CD4-positive, alpha-beta T cell (primary cell): ENCODE data around the gene PLD4. TPM values are rescaled to one million over a fixed set of nuclear protein-coding genes. Genes with fewer than 3 reads are reported as not detected.
"Not testable (repeated sequence)": the region's sequence is repeated elsewhere in the genome, so short reads cannot be mapped to it uniquely, and the experiment has no call there.

Experiments
- ATAC-seq: fragments of 200-7000 bp; cut with Tn5 transposase; one replicate; pipeline ENCODE4 v1.10.0; 2022; ENCODE audit warnings: mild to moderate bottlenecking; ENCODE audit not compliant: poor library complexity
- CTCF ChIA-PET: fragments of 350-600 bp; sonication (Branson Sonifier 250); formaldehyde crosslinking; loops from one replicate; lab custom pipeline; 2021; ENCODE audit warnings: antibody characterized with exemption, inconsistent platforms; lab: Charles Lee
- POLR2A ChIA-PET: fragments of 350-600 bp; sonication (Branson Sonifier 250); formaldehyde crosslinking; loops from one replicate; lab custom pipeline; 2021; ENCODE audit warnings: antibody characterized with exemption, inconsistent platforms; lab: Charles Lee
- DNase-seq, 14 experiments: peaks; one replicate each; pipeline ENCODE4 v3.0.0-alpha.2; 2013 to 2020; ENCODE audit warnings: mixed read lengths in 2 of 14
- H3K27ac ChIP-seq, 2 donors: one replicate each; pipeline versions ENCODE4 v1.5.1 to v1.7.0; 2013; ENCODE audit warnings: low read length in 2 of 2, low read depth in 1 of 2, mild to moderate bottlenecking in 1 of 2
- H3K27me3 ChIP-seq, 2 experiments: 1 replicate in 1 of 2; 2 replicates in 1 of 2; pipeline versions ENCODE4 v1.6.1 to v1.7.0; 2013; ENCODE audit warnings: low read length in 2 of 2, control low read depth in 1 of 2, mild to moderate bottlenecking in 1 of 2, moderate library complexity in 1 of 2; ENCODE audit not compliant: insufficient read depth in 2 of 2, control insufficient read depth in 1 of 2
- H3K36me3 ChIP-seq: one replicate; pipeline ENCODE4 v1.6.1; 2013; ENCODE audit warnings: low read length, control low read depth; ENCODE audit not compliant: insufficient read depth
- H3K4me1 ChIP-seq: one replicate; pipeline ENCODE4 v1.6.1; 2013; ENCODE audit warnings: low read length, control low read depth; ENCODE audit not compliant: insufficient read depth
- H3K4me3 ChIP-seq: one replicate; pipeline ENCODE4 v1.5.1; 2013; ENCODE audit warnings: mild to moderate bottlenecking, low read length, moderate library complexity
- H3K9me3 ChIP-seq, 2 experiments: 1 replicate in 1 of 2; 2 replicates in 1 of 2; pipeline versions ENCODE4 v1.6.1 to v1.7.0; 2013; ENCODE audit warnings: low read length in 2 of 2, mild to moderate bottlenecking in 2 of 2, control low read depth in 1 of 2, moderate library complexity in 1 of 2; ENCODE audit not compliant: control insufficient read depth in 1 of 2, insufficient read depth in 1 of 2
- H3K27ac Mint-ChIP-seq: one replicate; pipeline ENCODE4 v1.8.0; 2020; ENCODE audit warnings: mixed read lengths
- H3K27me3 Mint-ChIP-seq: one replicate; pipeline ENCODE4 v1.8.0; 2021; ENCODE audit warnings: mixed read lengths
- H3K36me3 Mint-ChIP-seq: one replicate; pipeline ENCODE4 v1.8.0; 2021; ENCODE audit warnings: low read depth, mixed read lengths
- H3K4me1 Mint-ChIP-seq: one replicate; pipeline ENCODE4 v1.8.0; 2021; ENCODE audit warnings: low read depth, mixed read lengths
- H3K4me3 Mint-ChIP-seq: one replicate; pipeline ENCODE4 v1.8.0; 2020; ENCODE audit warnings: mild to moderate bottlenecking, mixed read lengths
- H3K9me3 Mint-ChIP-seq: one replicate; pipeline ENCODE4 v1.8.0; 2020; ENCODE audit warnings: mixed read lengths
- intact Hi-C, 2 experiments: fragments of 100-400 bp; cut with DNase I in 1 of 2; cut with micrococcal nuclease in 1 of 2; formaldehyde crosslinking; loops; one replicate each; pipeline versions ENCODE4 v1.15.1 to v1.9.0; 2023 to 2025; cut with DNase I, micrococcal nuclease
- total RNA-seq, 174 experiments: library from RNA in 2 of 174; stranded (reverse) in 2 of 174; gene quantifications; one replicate each; pipeline ENCODE4 v1.2.3 and lab custom pipeline; 2021 to 2026
- TF ChIP-seq, protein P1 (sequence below): fragments of 200-600 bp; IDR thresholded peaks from one replicate; pipeline ENCODE4 v1.8.0; 2022; ENCODE audit warnings: antibody characterized with exemption, mild to moderate bottlenecking

Gene PLD4
- total RNA-seq, 2 experiments from 2014 or later = 1.6 to 2.1 TPM

GRCh38 chr14:104940526-104941150 lies 16.0 kb downstream of the PLD4 start:
- no peaks in the 10 kb centered on the region for H3K36me3 Mint-ChIP-seq
- Histone ChIP-seq H3K27me3 (peaks cover 0 to 13% of the 10 kb centered on the region in 2 experiments), H3K36me3 (no peaks in the 10 kb centered on the region), H3K4me1 (no peaks in the 10 kb centered on the region), H3K4me3 (no peak overlapping the region), H3K9me3 (no peaks in the 10 kb centered on the region), H3K27ac (no peak overlapping the region)
- ChIA-PET POLR2A (no interaction called here), CTCF (no interaction called here)
- H3K4me1 Mint-ChIP-seq = no peaks in the 10 kb centered on the region
- ATAC-seq (no peak), DNase-seq (no peak)
- no peak overlapping the region for H3K4me3 Mint-ChIP-seq
- TF ChIP-seq, protein P1, sequence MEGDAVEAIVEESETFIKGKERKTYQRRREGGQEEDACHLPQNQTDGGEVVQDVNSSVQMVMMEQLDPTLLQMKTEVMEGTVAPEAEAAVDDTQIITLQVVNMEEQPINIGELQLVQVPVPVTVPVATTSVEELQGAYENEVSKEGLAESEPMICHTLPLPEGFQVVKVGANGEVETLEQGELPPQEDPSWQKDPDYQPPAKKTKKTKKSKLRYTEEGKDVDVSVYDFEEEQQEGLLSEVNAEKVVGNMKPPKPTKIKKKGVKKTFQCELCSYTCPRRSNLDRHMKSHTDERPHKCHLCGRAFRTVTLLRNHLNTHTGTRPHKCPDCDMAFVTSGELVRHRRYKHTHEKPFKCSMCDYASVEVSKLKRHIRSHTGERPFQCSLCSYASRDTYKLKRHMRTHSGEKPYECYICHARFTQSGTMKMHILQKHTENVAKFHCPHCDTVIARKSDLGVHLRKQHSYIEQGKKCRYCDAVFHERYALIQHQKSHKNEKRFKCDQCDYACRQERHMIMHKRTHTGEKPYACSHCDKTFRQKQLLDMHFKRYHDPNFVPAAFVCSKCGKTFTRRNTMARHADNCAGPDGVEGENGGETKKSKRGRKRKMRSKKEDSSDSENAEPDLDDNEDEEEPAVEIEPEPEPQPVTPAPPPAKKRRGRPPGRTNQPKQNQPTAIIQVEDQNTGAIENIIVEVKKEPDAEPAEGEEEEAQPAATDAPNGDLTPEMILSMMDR = no peak
- H3K9me3 Mint-ChIP-seq = no peaks in the 10 kb centered on the region
- intact Hi-C loops = no loop called here
- peaks cover 11% of the 10 kb centered on the region for H3K27me3 Mint-ChIP-seq
- H3K27ac Mint-ChIP-seq = no peak overlapping the region

DNA sequence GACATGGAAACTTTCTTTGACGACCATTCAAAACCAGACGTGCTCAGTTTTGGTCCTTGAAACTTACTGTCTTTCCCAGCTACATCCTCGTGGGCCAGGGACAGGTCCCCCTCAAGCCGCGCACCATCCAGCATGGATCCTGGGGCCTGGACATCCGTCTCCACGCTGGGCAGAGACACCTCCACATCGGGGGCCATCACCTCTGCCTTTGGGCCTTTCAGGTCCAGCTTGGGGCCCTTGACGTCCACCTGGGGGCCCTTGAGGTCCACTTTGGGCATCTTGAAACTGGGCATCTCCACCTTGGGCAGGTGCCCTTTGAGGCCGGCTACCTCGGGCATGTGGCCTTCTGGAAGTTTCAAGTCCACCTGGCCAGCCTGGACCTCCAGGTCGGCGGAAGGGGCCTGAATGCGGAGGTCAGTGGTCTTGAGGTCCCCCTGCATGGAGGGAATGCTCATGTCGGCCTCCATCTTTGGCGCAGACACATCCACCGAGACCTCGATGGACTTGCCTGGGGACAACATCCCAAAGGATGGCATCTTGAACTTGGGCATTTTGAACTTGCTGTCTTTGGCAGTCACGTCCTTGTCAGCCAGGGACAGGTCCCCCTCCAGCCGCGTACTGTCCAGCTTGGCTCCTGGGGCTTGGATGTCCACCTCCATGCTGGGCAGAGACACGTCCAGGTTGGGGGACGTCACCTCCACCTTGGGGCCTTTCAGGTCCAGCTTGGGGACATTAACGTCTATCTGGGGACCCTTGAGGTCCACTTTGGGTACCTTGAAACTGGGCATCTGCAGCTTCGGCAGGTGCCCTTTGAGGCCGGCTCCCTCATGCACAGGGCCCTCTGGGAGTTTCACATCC lies 17.1 kb downstream of the PLD4 start:
- POLR2A ChIA-PET = no interaction called here
- ATAC-seq (no peak), DNase-seq (peak in 1 of 14 experiments; percentile 14)
- H3K27me3 ChIP-seq = peaks cover 0 to 13% of the 10 kb centered on the region in 2 experiments
- intact Hi-C loops = no loop called here
- TF ChIP-seq, protein P1 = no peak
- Mint-ChIP-seq H3K27ac (no peak overlapping the region), H3K27me3 (peaks cover 11% of the 10 kb centered on the region), H3K36me3 (no peaks in the 10 kb centered on the region), H3K9me3 (no peaks in the 10 kb centered on the region), H3K4me1 (no peaks in the 10 kb centered on the region), H3K4me3 (no peak overlapping the region)
- H3K9me3 ChIP-seq = no peaks in the 10 kb centered on the region
- H3K4me1 ChIP-seq = no peaks in the 10 kb centered on the region
- no peaks in the 10 kb centered on the region for H3K36me3 ChIP-seq
- no peak overlapping the region for H3K4me3 ChIP-seq
- CTCF ChIA-PET = no interaction called here
- H3K27ac ChIP-seq = no peak overlapping the region

DNA sequence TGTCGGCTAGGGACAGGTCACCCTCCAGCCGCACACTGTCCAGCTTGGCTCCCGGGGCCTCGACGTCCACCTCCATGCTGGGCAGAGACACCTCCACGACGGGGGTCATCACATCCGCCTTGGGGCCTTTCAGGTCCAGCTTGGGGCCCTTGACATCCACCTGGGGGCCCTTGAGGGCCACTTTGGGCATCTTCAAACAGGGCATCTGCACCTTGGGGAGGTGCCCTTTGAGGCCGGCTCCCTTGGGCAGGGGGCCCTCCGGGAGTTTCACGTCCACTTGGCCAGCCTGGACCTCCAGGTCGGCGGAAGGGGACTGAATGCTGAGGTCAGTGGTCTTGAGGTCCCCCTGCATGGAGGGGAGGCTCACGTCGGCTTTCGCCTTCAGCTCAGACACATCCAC lies 17.9 kb downstream of the PLD4 start:
- Histone ChIP-seq H3K9me3 (no peaks in the 10 kb centered on the region), H3K4me3 (no peak overlapping the region), H3K36me3 (no peaks in the 10 kb centered on the region), H3K27me3 (peaks cover 0 to 13% of the 10 kb centered on the region in 2 experiments), H3K27ac (no peak overlapping the region), H3K4me1 (no peaks in the 10 kb centered on the region)
- Mint-ChIP-seq H3K4me1 (no peaks in the 10 kb centered on the region), H3K36me3 (no peaks in the 10 kb centered on the region), H3K9me3 (no peaks in the 10 kb centered on the region), H3K27me3 (peaks cover 10% of the 10 kb centered on the region), H3K4me3 (no peak overlapping the region), H3K27ac (no peak overlapping the region)
- ATAC-seq (no peak), DNase-seq (peak in 1 of 14 experiments; percentile 7)
- POLR2A ChIA-PET = no interaction called here
- CTCF ChIA-PET = no interaction called here
- TF ChIP-seq, protein P1 = no peak
- intact Hi-C loops = no loop called here

DNA sequence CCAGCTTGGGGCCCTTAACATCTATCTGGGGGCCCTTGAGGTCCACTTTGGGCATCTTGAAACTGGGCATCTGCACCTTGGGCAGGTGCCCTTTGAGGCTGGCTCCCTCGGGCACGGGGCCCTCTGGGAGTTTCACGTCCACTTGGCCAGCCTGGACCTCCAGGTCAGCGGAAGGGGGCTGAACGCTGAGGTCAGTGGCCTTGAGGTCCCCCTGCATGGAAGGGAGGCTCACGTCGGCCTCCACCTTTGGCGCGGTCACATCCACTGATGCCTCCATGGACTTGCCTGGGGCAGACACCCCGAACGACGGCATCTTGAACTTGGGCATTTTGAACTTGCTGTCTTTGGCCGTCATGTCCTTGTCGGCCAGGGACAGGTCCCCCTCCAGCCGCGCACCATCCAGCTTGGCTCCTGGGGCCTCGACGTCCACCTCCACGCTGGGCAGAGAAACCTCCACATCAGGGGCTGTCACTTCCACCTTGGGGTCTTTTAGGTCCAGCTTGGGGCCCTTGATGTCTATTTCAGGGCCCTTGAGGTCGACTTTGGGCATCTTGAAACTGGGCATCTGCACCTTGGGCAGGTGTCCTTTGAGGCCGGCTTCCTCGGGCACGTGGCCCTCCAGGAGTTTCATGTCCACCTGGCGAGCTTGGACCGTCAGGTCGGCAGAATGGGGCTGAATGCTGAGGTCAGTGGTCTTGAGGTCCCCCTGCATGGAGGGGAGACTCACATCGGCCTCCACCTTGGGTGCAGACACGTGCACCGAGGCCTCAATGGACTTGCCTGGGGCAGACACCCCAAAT lies 18.7 kb downstream of the PLD4 start:
- POLR2A ChIA-PET, H3K4me1 Mint-ChIP-seq, intact Hi-C loops, H3K9me3 Mint-ChIP-seq, H3K9me3 ChIP-seq, H3K27me3 Mint-ChIP-seq, ATAC-seq, H3K27ac ChIP-seq, H3K27me3 ChIP-seq, H3K36me3 Mint-ChIP-seq, CTCF ChIA-PET, H3K36me3 ChIP-seq, H3K27ac Mint-ChIP-seq, H3K4me3 Mint-ChIP-seq, H3K4me3 ChIP-seq, H3K4me1 ChIP-seq: not testable (repeated sequence)
- peak in 1 of 14 experiments; percentile 8 for DNase-seq

DNA sequence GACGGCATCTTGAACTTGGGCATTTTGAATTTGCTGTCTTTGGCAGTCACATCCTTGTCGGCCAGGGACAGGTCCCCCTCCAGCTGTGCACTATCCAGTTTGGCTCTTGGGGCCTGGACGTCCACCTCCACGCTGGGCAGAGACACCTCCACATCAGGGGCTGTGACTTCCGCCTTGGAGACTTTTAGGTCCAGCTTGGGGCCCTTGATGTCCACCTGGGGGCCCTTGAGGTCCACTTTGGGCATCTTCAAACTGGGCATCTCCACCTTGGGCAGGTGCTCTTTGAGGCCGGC lies 19.3 kb downstream of the PLD4 start:
- H3K4me1 Mint-ChIP-seq, H3K27ac Mint-ChIP-seq, H3K36me3 ChIP-seq, H3K27ac ChIP-seq, H3K27me3 ChIP-seq, intact Hi-C loops, POLR2A ChIA-PET, ATAC-seq, H3K36me3 Mint-ChIP-seq, H3K4me1 ChIP-seq, H3K4me3 ChIP-seq, CTCF ChIA-PET, H3K9me3 ChIP-seq, H3K27me3 Mint-ChIP-seq, H3K4me3 Mint-ChIP-seq, H3K9me3 Mint-ChIP-seq, DNase-seq: not testable (repeated sequence)
